B cell (primary cell): ENCODE data around the gene CENPP.

Source experiments
- CTCF ChIP-seq: fragments of 200-600 bp; IDR thresholded peaks from one replicate; pipeline ENCODE4 v1.8.0; 2022; ENCODE audit warnings: antibody characterized with exemption, mild to moderate bottlenecking
- EZH2 ChIP-seq: IDR thresholded peaks from 2 replicates; pipeline ENCODE4 v1.6.1; 2012; ENCODE audit warnings: borderline replicate concordance, low read depth, mild to moderate bottlenecking, moderate library complexity, low read length; ENCODE audit not compliant: insufficient read depth, poor library complexity, severe bottlenecking

- TF ChIP-seq CTCF (no peak), EZH2 (no peak)
Observed at GRCh38 chr9:92616655-92617111, 290.9 kb downstream of the CENPP start.
